HUES64 (cell line): Measurements from ENCODE around the gene INF2.
A peak's percentile ranks its signal among the peaks of the same experiment; 100 is the strongest.
"Not testable (repeated sequence)": the region's sequence is repeated elsewhere in the genome, so short reads cannot be mapped to it uniquely, and the experiment has no call there.

ENCODE experiments used
- H3K27ac ChIP-seq: 2 replicates; pipeline ENCODE4 v1.7.0; 2013; ENCODE audit warnings: low read depth, low read length, inconsistent platforms
- H3K27me3 ChIP-seq: 2 replicates; pipeline ENCODE4 v1.6.1; 2013; ENCODE audit warnings: mild to moderate bottlenecking, low read length; ENCODE audit not compliant: insufficient read depth
- H3K36me3 ChIP-seq: 2 replicates; pipeline ENCODE4 v1.6.1; 2013; ENCODE audit warnings: mild to moderate bottlenecking, low read length; ENCODE audit not compliant: insufficient read depth
- H3K4me1 ChIP-seq: 2 replicates; pipeline ENCODE4 v1.6.1; 2013; ENCODE audit warnings: mild to moderate bottlenecking, low read length, moderate library complexity; ENCODE audit not compliant: insufficient read depth
- H3K4me3 ChIP-seq: 2 replicates; pipeline ENCODE4 v1.5.1; 2013; ENCODE audit warnings: mild to moderate bottlenecking, low read length, moderate library complexity
- H3K9ac ChIP-seq: 2 replicates; pipeline ENCODE4 v1.6.1; 2013; ENCODE audit warnings: mild to moderate bottlenecking, low read depth, low read length
- H3K9me3 ChIP-seq: 2 replicates; pipeline ENCODE4 v1.6.1; 2013; ENCODE audit warnings: low read depth, low read length; ENCODE audit not compliant: insufficient read depth
- WGBS: fragments of 150-250, 120-280 bp; methylation state at CpG from one replicate; pipeline ENCODE4 v1.1.7; 2013; ENCODE audit warnings: missing lambda C conversion rate; 5-methylcytosine and 5-hydroxymethylcytosine counted together

Gene INF2

GRCh38 chr14:104665657-104666522 is 23.5 kb upstream of the INF2 start:
- H3K4me3 ChIP-seq: no peak overlapping the region
- peak overlapping the region; percentile 77 for H3K27ac ChIP-seq
- no peaks in the 10 kb centered on the region for H3K36me3 ChIP-seq
- peak overlapping the region; percentile 57; the same call in 1 of the 2 replicates for H3K9ac ChIP-seq
- 35% methylated on average over 27 of the region's 27 CpGs for WGBS
- peaks cover 5% of the 10 kb centered on the region; the same call in 1 of the 2 replicates for H3K9me3 ChIP-seq
- H3K4me1 ChIP-seq: peaks cover 13% of the 10 kb centered on the region
- no peaks in the 10 kb centered on the region for H3K27me3 ChIP-seq

- H3K27ac ChIP-seq: peak overlapping the region; percentile 77
- H3K9ac ChIP-seq: peak overlapping the region; percentile 18; the same call in 1 of the 2 replicates
Measured at GRCh38 chr14:104666523-104666895, 22.9 kb upstream of the INF2 start.

DNA sequence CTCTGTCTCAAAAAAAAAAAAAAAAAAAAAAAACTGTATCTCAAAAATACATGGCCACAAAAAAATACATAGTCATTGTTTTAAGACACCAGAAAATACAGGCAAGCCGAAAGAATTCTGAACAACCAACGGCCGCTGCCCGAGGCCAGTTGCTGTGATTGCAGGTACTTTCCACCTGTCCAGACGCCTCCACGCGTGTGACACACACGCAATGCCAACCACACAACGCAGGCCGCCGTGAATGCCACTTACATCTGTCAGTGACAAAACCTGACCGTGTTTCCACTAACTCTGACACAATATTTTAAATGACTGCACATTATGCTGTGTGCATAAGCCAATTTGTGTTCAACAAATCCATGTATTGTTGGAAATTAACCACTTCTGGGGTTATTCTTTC is 22.4 kb upstream of the INF2 start:
- no peak overlapping the region for H3K27ac ChIP-seq
- H3K9me3 ChIP-seq: no peaks in the 10 kb centered on the region
- H3K4me1 ChIP-seq: peaks cover 13% of the 10 kb centered on the region
- H3K36me3 ChIP-seq: no peaks in the 10 kb centered on the region
- no peaks in the 10 kb centered on the region for H3K27me3 ChIP-seq
- no peak overlapping the region for H3K9ac ChIP-seq
- 92% methylated on average over 12 of the region's 12 CpGs for WGBS
- H3K4me3 ChIP-seq: no peak overlapping the region

More at GRCh38 chr14:104666523-104666895, 22.9 kb upstream of the INF2 start:
- H3K36me3 ChIP-seq, H3K9me3 ChIP-seq, H3K27me3 ChIP-seq, H3K4me3 ChIP-seq: not testable (repeated sequence)
- 75% methylated on average over 5 of the region's 7 CpGs for WGBS
- peaks cover 13% of the 10 kb centered on the region for H3K4me1 ChIP-seq

DNA sequence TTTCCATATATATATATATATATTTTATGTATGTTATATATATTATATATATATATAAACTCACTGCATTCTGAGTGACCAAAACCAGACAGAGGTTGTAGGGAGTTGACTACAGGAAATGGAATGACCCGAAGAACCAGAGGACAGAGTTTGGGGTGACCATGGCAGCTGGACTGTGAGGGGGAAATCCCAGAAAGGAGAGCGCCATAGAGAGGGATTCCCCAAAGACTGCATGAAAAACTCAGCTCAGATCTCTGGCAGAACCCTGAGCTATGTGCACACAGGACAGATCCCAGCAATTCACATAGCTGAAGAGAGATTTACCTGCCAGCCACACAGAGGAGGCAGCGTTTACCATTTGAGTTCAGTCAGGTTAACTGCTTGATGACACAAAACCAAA is 19.7 kb upstream of the INF2 start:
- WGBS: 90% methylated on average over 3 of the region's 3 CpGs
- no peaks in the 10 kb centered on the region for H3K36me3 ChIP-seq
- no peak overlapping the region for H3K4me3 ChIP-seq
- no peak overlapping the region for H3K9ac ChIP-seq
- no peaks in the 10 kb centered on the region for H3K9me3 ChIP-seq
- no peaks in the 10 kb centered on the region for H3K27me3 ChIP-seq
- H3K27ac ChIP-seq: no peak overlapping the region
- peaks cover 13% of the 10 kb centered on the region for H3K4me1 ChIP-seq

- not testable (repeated sequence) for H3K4me1 ChIP-seq, H3K27me3 ChIP-seq, H3K9ac ChIP-seq, H3K9me3 ChIP-seq, H3K27ac ChIP-seq, H3K36me3 ChIP-seq, H3K4me3 ChIP-seq
- 95% methylated on average over 18 of the region's 19 CpGs for WGBS
Measured at GRCh38 chr14:104671330-104671977, 18.0 kb upstream of the INF2 start.

GRCh38 chr14:104672119-104672518 is 17.3 kb upstream of the INF2 start:
- not testable (repeated sequence) for H3K9me3 ChIP-seq, H3K27ac ChIP-seq, H3K9ac ChIP-seq, H3K36me3 ChIP-seq, H3K4me3 ChIP-seq, H3K27me3 ChIP-seq, H3K4me1 ChIP-seq
- WGBS: 90% methylated on average over 7 of the region's 8 CpGs

- no peaks in the 10 kb centered on the region for H3K27me3 ChIP-seq
- H3K4me3 ChIP-seq: no peak overlapping the region
- WGBS: 77% methylated on average over 9 of the region's 9 CpGs
- H3K4me1 ChIP-seq: peaks cover 20% of the 10 kb centered on the region
- H3K36me3 ChIP-seq: no peaks in the 10 kb centered on the region
- no peaks in the 10 kb centered on the region for H3K9me3 ChIP-seq
- no peak overlapping the region for H3K27ac ChIP-seq
- H3K9ac ChIP-seq: no peak overlapping the region
Measured at GRCh38 chr14:104673481-104673880, 15.9 kb upstream of the INF2 start.

DNA sequence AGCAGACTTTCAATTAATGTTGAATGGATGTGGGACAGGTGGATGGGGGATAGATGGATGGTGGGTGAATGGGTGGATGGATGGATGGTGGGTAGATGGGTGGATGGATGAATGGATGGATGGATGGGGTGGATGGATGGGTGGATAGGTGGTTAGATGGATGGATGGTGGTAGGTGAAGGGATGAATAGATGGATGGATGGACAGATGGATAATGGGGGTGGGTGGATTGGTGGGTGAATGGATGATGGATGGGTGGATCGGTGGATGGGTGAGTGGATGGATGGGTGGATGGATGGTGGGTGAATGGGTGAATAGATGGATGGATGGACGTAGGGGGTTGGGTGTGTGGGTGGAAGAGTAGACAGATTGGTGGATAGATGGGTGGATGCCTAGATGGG is 14.0 kb upstream of the INF2 start:
- Histone ChIP-seq H3K27ac (no peak overlapping the region), H3K36me3 (no peaks in the 10 kb centered on the region), H3K4me3 (no peak overlapping the region), H3K9me3 (no peaks in the 10 kb centered on the region), H3K4me1 (peaks cover 24% of the 10 kb centered on the region), H3K27me3 (no peaks in the 10 kb centered on the region), H3K9ac (no peak overlapping the region)
- 97% methylated on average over 2 of the region's 2 CpGs for WGBS

GRCh38 chr14:104676130-104676693 is 13.2 kb upstream of the INF2 start:
- H3K9me3 ChIP-seq: no peaks in the 10 kb centered on the region
- WGBS: 81% methylated on average over 6 of the region's 7 CpGs
- 0 out of 2 replicates have a peak overlapping the region, but pooled peaks have one; percentile 97 for H3K9ac ChIP-seq
- no peaks in the 10 kb centered on the region for H3K36me3 ChIP-seq
- no peaks in the 10 kb centered on the region for H3K27me3 ChIP-seq
- H3K4me1 ChIP-seq: peaks cover 31% of the 10 kb centered on the region
- H3K4me3 ChIP-seq: no peak overlapping the region
- H3K27ac ChIP-seq: no peak overlapping the region; the same call in 1 of the 2 replicates

DNA sequence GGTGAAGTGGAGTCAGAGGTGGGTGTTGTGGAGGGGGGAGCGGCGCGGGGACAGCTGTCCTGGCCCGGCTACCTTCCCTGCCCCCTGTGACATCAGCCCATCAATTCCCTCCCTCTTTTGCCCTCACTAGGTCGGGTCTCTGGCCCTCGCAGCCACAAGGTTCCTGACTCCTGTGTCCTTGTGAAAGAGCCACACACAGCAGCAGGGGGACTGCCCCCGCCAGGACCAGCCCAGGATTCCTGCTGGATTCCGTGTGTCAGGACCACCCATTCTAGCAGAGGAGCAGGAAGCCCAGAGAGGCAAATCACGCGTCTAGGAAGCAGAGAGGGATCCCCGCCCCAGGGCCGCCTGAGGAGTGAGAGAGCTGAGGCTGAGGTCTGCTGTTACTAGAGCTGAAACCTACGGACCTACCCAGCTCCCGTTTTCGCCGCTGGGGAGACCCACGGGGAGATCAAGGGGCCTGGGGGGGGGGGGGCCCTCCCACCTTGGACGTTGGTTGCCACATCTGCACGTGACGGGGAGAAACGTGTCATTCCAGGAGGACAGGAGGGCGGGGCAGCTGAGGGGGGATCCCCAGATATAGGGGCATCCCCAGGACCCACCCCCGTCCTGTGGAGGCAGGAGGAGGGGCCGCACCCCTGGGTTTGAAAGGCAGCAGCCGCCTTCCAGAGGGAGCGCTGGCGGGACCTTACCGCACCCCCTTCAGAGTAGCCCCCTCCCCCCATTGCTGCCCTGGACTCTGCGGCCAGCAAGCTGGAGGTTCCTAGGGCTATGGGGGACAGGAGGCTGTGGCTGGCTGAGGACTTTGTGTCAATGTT is 12.5 kb upstream of the INF2 start:
- Histone ChIP-seq H3K4me1 (peaks cover 34% of the 10 kb centered on the region), H3K27ac (peak overlapping the region; percentile 94), H3K36me3 (no peaks in the 10 kb centered on the region), H3K27me3 (no peaks in the 10 kb centered on the region), H3K4me3 (peak overlapping the region; percentile 57), H3K9ac (peak overlapping the region; percentile 97), H3K9me3 (no peaks in the 10 kb centered on the region)
- WGBS: 8% methylated on average over 28 of the region's 29 CpGs
